HepG2 (cell line): ENCODE data around the gene GCM1. TPM values are rescaled to one million over a fixed set of nuclear protein-coding genes. Genes with fewer than 3 reads are reported as not detected.
A peak's percentile ranks its signal among the peaks of the same experiment; 100 is the strongest.

Experiments used
- ATAC-seq: fragments of 200-7000 bp; cut with Tn5 transposase; 3 replicates; pipeline ENCODE4 v1.9.1; 2020; ENCODE audit warnings: mild to moderate bottlenecking, moderate library complexity
- BruUV-seq: library from RNA; stranded (reverse); fragments of 400-500 nt; replicated peaks from 2 replicates; lab custom pipeline; 2021; lab: Mats Ljungman, UMichigan
- CTCF ChIA-PET: fragments of 300-600 bp; formaldehyde crosslinking; extraction: SDS; loops from one replicate; lab custom pipeline; 2021; ENCODE audit warnings: low total read pairs, inconsistent platforms, low intra/inter-chr PET ratio; lab: Yijun Ruan, JAX
- POLR2A ChIA-PET: fragments of 350-600 bp; sonication (Branson Sonifier 250); formaldehyde crosslinking; loops from one replicate; lab custom pipeline; 2020; ENCODE audit warnings: antibody characterized with exemption, inconsistent platforms; lab: Yijun Ruan, JAX
- DNase-seq: peaks from one replicate; pipeline ENCODE4 v3.0.0-alpha.2; 2015; ENCODE audit warnings: low spot score
- FAIRE-seq: peaks from 3 replicates; lab custom pipeline; 2011; peaks lifted over from hg19 to GRCh38; lab: Jason Lieb, UNC
- H2AFZ ChIP-seq: one replicate; pipeline ENCODE4 v1.6.1; 2011; ENCODE audit warnings: low read length, inconsistent platforms
- H3K27ac ChIP-seq: fragments of 300-600 bp; 3 replicates; pipeline ENCODE4 v1.8.0; 2011; ENCODE audit warnings: mixed run types, mild to moderate bottlenecking, mixed read lengths, low read length, inconsistent platforms; ENCODE audit not compliant: insufficient read depth; ENCODE audit errors: extremely low read length
- H3K27me3 ChIP-seq, 2 experiments: fragments of 200-600 bp in 1 of 2; 2 replicates in 1 of 2; 3 replicates in 1 of 2; pipeline versions ENCODE4 v1.6.0 to v1.8.0; 2011; ENCODE audit warnings: low read length in 2 of 2, mild to moderate bottlenecking in 2 of 2, moderate library complexity in 2 of 2, inconsistent platforms in 1 of 2; ENCODE audit not compliant: insufficient read depth in 2 of 2, control insufficient read depth in 1 of 2
- H3K36me3 ChIP-seq, 2 experiments: fragments of 200-600 bp in 1 of 2; replicated peaks in 1 of 2; 2 replicates in 1 of 2; 3 replicates in 1 of 2; pipeline versions ENCODE4 v1.5.1 to v1.8.0; 2011; ENCODE audit warnings: low read length in 2 of 2, inconsistent platforms in 1 of 2; ENCODE audit not compliant: insufficient read depth in 2 of 2, control insufficient read depth in 1 of 2
- H3K4me1 ChIP-seq: 2 replicates; pipeline ENCODE4 v1.5.1; 2012; ENCODE audit warnings: low read length, inconsistent platforms; ENCODE audit not compliant: insufficient read depth
- H3K4me2 ChIP-seq: 2 replicates; pipeline ENCODE4 v1.6.0; 2011; ENCODE audit warnings: low read depth, low read length, inconsistent platforms
- H3K4me3 ChIP-seq, 3 experiments: fragments of 200-600 bp in 1 of 3; sonication (generic), shearing (Covaris generic) in 1 of 3; replicated peaks in 1 of 3; 2 replicates each; pipeline ENCODE4 v1.5.1; 2011 to 2016; ENCODE audit warnings: low read length in 3 of 3, inconsistent platforms in 2 of 3, low read depth in 2 of 3, mild to moderate bottlenecking in 2 of 3, control low read depth in 1 of 3, mixed read lengths in 1 of 3; ENCODE audit not compliant: insufficient read depth in 1 of 3
- H3K79me2 ChIP-seq: one replicate; pipeline ENCODE4 v1.6.1; 2011; ENCODE audit warnings: low read length, inconsistent platforms; ENCODE audit not compliant: insufficient read depth
- H3K9ac ChIP-seq: 2 replicates; pipeline ENCODE4 v1.6.0; 2011; ENCODE audit warnings: mild to moderate bottlenecking, low read depth, low read length, inconsistent platforms; ENCODE audit not compliant: insufficient read depth
- H3K9me3 ChIP-seq: 2 replicates; pipeline ENCODE4 v1.5.1; 2012; ENCODE audit warnings: mild to moderate bottlenecking, low read length
- H4K20me1 ChIP-seq: 2 replicates; pipeline ENCODE4 v1.6.0; 2011; ENCODE audit warnings: inconsistent platforms, mild to moderate bottlenecking, low read length, moderate library complexity; ENCODE audit not compliant: insufficient read depth
- ATRX ChIP-seq: sonication (generic); formaldehyde crosslinking; IDR thresholded peaks from 2 replicates; pipeline ENCODE4 v1.4.0; 2020; ENCODE audit warnings: missing genetic modification reagents, borderline replicate concordance
- BCL6 ChIP-seq: IDR thresholded peaks from 2 replicates; pipeline ENCODE4 v1.6.1; 2016; ENCODE audit warnings: missing genetic modification reagents, missing compliant biosample characterization
- FOSL2 ChIP-seq: sonication (generic); formaldehyde crosslinking; IDR thresholded peaks from 2 replicates; pipeline ENCODE4 v1.4.0; 2020; ENCODE audit warnings: missing genetic modification reagents
- FOXJ3 ChIP-seq: sonication (generic); formaldehyde crosslinking; IDR thresholded peaks from 2 replicates; pipeline ENCODE4 v1.4.0; 2020; ENCODE audit warnings: missing genetic modification reagents, mild to moderate bottlenecking, borderline replicate concordance
- FOXK2 ChIP-seq: fragments of 450-650 bp; IDR thresholded peaks from 2 replicates; pipeline ENCODE4 v1.6.1; 2016
- TBP ChIP-seq: sonication (generic); formaldehyde crosslinking; IDR thresholded peaks from 2 replicates; pipeline ENCODE4 v1.5.0; 2020; ENCODE audit warnings: missing genetic modification reagents
- UBTF ChIP-seq: sonication (generic); formaldehyde crosslinking; IDR thresholded peaks from 2 replicates; pipeline ENCODE4 v1.4.0; 2020; ENCODE audit warnings: mild to moderate bottlenecking, missing genetic modification reagents
- ZBTB2 ChIP-seq: sonication (generic); formaldehyde crosslinking; IDR thresholded peaks from 2 replicates; pipeline ENCODE4 v1.8.0; 2022; ENCODE audit warnings: low read depth, missing genetic modification reagents
- ZNF263 ChIP-seq: sonication (generic); formaldehyde crosslinking; IDR thresholded peaks from 2 replicates; pipeline ENCODE4 v1.4.0; 2020; ENCODE audit warnings: missing genetic modification reagents
- ZNF543 ChIP-seq: sonication (generic); formaldehyde crosslinking; IDR thresholded peaks from 2 replicates; pipeline ENCODE4 v1.4.0; 2020; ENCODE audit warnings: mild to moderate bottlenecking, missing genetic modification reagents
- ZNF547 ChIP-seq: sonication (generic); formaldehyde crosslinking; IDR thresholded peaks from 2 replicates; pipeline ENCODE4 v1.5.1; 2020; ENCODE audit warnings: mild to moderate bottlenecking, missing genetic modification reagents
- ZNF605 ChIP-seq: sonication (generic); formaldehyde crosslinking; IDR thresholded peaks from 2 replicates; pipeline ENCODE4 v1.8.0; 2022; ENCODE audit warnings: mild to moderate bottlenecking, missing genetic modification reagents
- ZNF761 ChIP-seq: sonication (generic); formaldehyde crosslinking; conservative IDR thresholded peaks from 2 replicates; pipeline ENCODE4 v1.4.0; 2020; ENCODE audit warnings: mild to moderate bottlenecking, missing genetic modification reagents
- ZNF891 ChIP-seq: sonication (generic); formaldehyde crosslinking; IDR thresholded peaks from 2 replicates; pipeline ENCODE4 v1.5.0; 2020; ENCODE audit warnings: mild to moderate bottlenecking, missing genetic modification reagents
- WGBS: methylation state at CpG from one replicate; pipeline ENCODE4 v1.1.6; 2017; ENCODE audit warnings: low lambda C conversion rate; 5-methylcytosine and 5-hydroxymethylcytosine counted together
- in situ Hi-C: cut with HindIII; loops from 2 replicates; pipeline ENCODE4 v1.10.0; 2017; ENCODE audit warnings: low pct_unique_long_range_greater_than_20kb; ENCODE audit not compliant: extremely low pct_ligation_motif_present
- intact Hi-C: fragments of 100-400 bp; cut with micrococcal nuclease; formaldehyde crosslinking; loops from one replicate; pipeline ENCODE4 v1.10.0; 2022; ENCODE audit not compliant: unreplicated experiment
- polyA plus RNA-seq, 8 experiments: library from polyadenylated mRNA; depleted of rRNA in 3 of 8; stranded (reverse) in 7 of 8; unstranded in 1 of 8; fragments of >200 nt; fragmentation: Illumina TruSeq in 4 of 8; extraction: Trizol in 4 of 8; gene quantifications; 2 replicates each; pipeline versions ENCODE4 v1.2.1 to v1.2.3, GENCODE V29; 2011 to 2016; ENCODE audit warnings: low read depth in 4 of 8, missing spikeins in 1 of 8, mixed read lengths in 1 of 8; ENCODE audit not compliant: insufficient read depth in 1 of 8
- total RNA-seq, 5 experiments: library from RNA; depleted of rRNA; stranded (reverse); fragments of >200 nt; fragmentation: Illumina TruSeq; extraction: Trizol; gene quantifications; 2 replicates each; pipeline ENCODE4 v1.2.3, GENCODE V29; 2016; ENCODE audit warnings: low read depth in 1 of 5

Gene GCM1
- total and polyA plus RNA-seq, 2 of the 13 experiments (the other 11 are each of a cell fraction or from before 2014, with no cell fraction given), result 0.04 to 0.13 TPM

GRCh38 chr6:53113742-53114141 is 34.9 kb downstream of the GCM1 start (continued):
- TF ChIP-seq ZBTB2 (no peak), ZNF263 (CRISPR knock-in tag) (no peak), FOSL2 (no peak), TBP (no peak)

- Histone ChIP-seq H3K4me2 (peak overlapping the region; percentile 52), H2AFZ (no peak overlapping the region), H3K9ac (no peak overlapping the region; the same call in 1 of the 2 replicates)
- no peak for FAIRE-seq
- peak; percentile 29 for ATAC-seq
- in situ Hi-C loops, result no loop called here
- CTCF ChIA-PET, result no interaction called here
- no peak for TF ChIP-seq ZNF547
- TF ChIP-seq FOXK2, result no peak
- 0 out of 2 replicates have a peak, but pooled peaks have one; percentile 1 for TF ChIP-seq FOXJ3 (CRISPR knock-in tag)
- no peak for TF ChIP-seq UBTF (CRISPR knock-in tag)
- 0 out of 2 replicates have a peak, but pooled peaks have one; percentile 43 for TF ChIP-seq ZNF605 (CRISPR knock-in tag)
- TF ChIP-seq ZNF761 (CRISPR knock-in tag), result no peak
- TF ChIP-seq ATRX (CRISPR knock-in tag), result no peak
- no peak for TF ChIP-seq BCL6 (CRISPR knock-in tag)
- TF ChIP-seq ZNF891, result no peak
- no peak for TF ChIP-seq ZNF543 (CRISPR knock-in tag)
- TF ChIP-seq, all 625 proteins: peak for 2
- DNase-seq, result no peak
- H3K4me3 ChIP-seq, result no peak overlapping the region
- no peaks in the 10 kb centered on the region for H3K27me3 ChIP-seq
- peak overlapping the region; percentile 13 for H3K27ac ChIP-seq
- H3K9me3 ChIP-seq, result peaks cover 9% of the 10 kb centered on the region; the same call in 1 of the 2 replicates
- peaks cover 63% of the 10 kb centered on the region for H3K4me1 ChIP-seq
- H3K79me2 ChIP-seq, result no peaks in the 10 kb centered on the region
- BruUV-seq, result no TSS peak
- 14% methylated on average over 1 of the region's 1 CpG for WGBS
- intact Hi-C loops, result loop anchor here (10.0 kb wide), 1 partner anchor 192 kb away; no protein-coding TSS in a partner anchor
- no peaks in the 10 kb centered on the region for H3K36me3 ChIP-seq
- H4K20me1 ChIP-seq, result no peaks in the 10 kb centered on the region
- POLR2A ChIA-PET, result interaction anchor here (0.8 to 2.4 kb wide), 3 partner anchors 22 to 118 kb away, joined by 3 to 13 read pairs (median 4); partner anchors contain the start of gene GSTA4
Measured at GRCh38 chr6:53112871-53113270, 35.8 kb downstream of the GCM1 start.
